Measurements from ENCODE around the gene MRPS14. TPM values are rescaled to one million over a fixed set of nuclear protein-coding genes. Genes with fewer than 3 reads are reported as not detected.

Gene MRPS14
- 14.7 TPM for total RNA-seq

DNA sequence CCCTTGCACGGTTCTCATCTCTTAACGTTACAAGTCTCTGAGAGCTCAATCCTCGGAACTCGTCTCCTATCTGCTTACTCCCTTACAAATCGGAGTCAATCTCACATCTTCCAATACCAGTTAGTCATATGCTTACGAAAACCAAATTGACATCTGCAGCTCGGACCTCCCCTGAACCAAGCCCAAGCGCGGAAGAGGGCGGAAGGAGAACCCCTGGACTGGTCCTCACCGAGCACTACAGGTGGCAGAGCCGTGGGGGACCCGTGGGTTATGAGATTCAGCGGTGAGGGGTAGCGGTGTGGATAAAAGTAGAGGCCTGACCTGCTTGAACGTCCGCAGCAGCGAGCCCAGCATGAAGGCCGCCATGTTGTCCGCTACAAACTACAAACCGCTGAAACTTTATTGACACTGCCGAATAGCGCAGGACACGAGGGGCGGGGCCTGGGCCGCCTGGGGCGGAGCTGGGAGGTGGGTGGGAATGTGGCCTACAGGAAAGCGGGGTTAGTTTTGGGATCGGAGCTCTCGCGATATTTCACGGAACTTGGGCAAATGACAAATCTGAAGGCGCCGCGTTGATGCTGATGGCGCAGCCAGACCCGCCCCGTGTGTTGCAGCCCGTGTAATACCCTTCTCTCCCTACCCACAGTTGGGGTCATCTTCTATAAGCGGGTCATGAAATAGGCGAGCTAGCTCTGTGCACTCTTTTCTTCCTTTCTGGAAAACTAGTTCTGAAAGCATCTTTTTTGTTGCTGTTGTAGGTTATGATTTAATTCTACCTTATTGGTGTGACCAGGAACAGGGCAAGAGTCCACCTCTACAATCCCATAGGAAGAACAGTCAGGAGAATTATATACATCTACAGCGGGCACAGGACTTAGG, at the start of gene MRPS14:
Gene MRPS14, minus strand, starts transcription at position 383 of the 879 bp plus-strand sequence. Its CDS starts 17 bp downstream, at position 366.
- intact Hi-C loops (cut with DNase I), result no loop called here
- peak within 1 kb of the TSS; percentile 64 to 82 for H3K4me3 ChIP-seq
- H3K36me3 ChIP-seq, result peaks cover 0 to 1% of the 10 kb centered on the region in 2 donors
- DNase-seq (ENCODE audit: extremely low spot score in 2 of 2), result peak in 1 of 2 donors; percentile 98
- no peaks in the 10 kb centered on the region for H3K27me3 ChIP-seq
- H3K9me3 ChIP-seq, result no peaks in the 10 kb centered on the region
- peak within 1 kb of the TSS; percentile 89 for H3K27ac ChIP-seq
- H3K4me1 ChIP-seq, result peaks cover 18% of the 10 kb centered on the region
- TF ChIP-seq, protein P1, sequence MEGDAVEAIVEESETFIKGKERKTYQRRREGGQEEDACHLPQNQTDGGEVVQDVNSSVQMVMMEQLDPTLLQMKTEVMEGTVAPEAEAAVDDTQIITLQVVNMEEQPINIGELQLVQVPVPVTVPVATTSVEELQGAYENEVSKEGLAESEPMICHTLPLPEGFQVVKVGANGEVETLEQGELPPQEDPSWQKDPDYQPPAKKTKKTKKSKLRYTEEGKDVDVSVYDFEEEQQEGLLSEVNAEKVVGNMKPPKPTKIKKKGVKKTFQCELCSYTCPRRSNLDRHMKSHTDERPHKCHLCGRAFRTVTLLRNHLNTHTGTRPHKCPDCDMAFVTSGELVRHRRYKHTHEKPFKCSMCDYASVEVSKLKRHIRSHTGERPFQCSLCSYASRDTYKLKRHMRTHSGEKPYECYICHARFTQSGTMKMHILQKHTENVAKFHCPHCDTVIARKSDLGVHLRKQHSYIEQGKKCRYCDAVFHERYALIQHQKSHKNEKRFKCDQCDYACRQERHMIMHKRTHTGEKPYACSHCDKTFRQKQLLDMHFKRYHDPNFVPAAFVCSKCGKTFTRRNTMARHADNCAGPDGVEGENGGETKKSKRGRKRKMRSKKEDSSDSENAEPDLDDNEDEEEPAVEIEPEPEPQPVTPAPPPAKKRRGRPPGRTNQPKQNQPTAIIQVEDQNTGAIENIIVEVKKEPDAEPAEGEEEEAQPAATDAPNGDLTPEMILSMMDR (IDR thresholded peaks at IDR 0.05), result no peak
- TF ChIP-seq POLR2AphosphoS5 (IDR thresholded peaks at IDR 0.05; ENCODE audit: insufficient read depth in 1 of 2, low read depth in 1 of 2), result peak; percentile 95
- peak; percentile 18 to 48 for TF ChIP-seq POLR2A (IDR thresholded peaks at IDR 0.05)

DNA sequence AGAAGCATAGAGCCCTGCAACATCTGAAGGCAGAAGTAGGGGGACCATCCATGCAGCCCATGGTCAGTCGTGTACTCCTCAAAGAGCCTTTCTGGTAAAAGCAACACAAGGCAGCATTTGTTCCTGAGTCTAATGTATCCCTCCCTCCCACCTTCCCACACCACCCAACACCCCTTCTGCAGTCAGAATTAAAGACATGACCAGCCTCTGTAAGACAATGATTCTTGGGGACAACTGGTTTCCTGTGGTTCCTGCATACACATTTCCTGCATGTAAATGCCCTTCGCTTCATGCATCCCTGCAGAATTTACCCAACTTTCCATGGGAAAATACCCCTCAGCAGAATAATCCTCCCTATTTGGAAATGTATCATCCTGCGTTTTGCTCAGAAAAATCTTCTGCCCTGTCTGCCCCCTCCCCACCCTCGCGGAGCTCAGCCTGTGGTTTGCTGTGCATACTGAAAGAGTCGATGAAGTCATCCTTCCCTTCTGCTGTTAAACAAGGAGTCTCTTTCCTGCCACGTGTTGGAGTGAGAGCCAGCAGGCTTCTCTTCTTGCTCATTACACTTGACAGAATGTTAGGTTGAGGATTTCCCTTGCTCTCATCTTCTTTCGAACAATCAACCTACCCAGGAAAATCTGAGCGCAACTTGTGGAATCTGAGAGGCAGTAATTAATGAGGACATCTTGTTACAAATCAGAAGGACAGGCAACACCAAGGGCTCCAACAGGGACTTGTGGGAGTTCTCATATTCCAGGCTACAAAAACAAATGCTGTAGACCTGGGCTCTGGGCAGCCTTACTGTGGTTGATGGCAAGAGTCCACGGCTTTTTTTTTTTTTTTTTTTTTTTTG, 49.1 kb upstream of the MRPS14 start:
- DNase-seq (ENCODE audit: extremely low spot score in 2 of 2), result no peak
- Histone ChIP-seq H3K4me3 (no peak overlapping the region), H3K36me3 (no peaks in the 10 kb centered on the region), H3K4me1 (peaks cover 16% of the 10 kb centered on the region), H3K27me3 (no peaks in the 10 kb centered on the region), H3K27ac (peak overlapping the region; percentile 67), H3K9me3 (no peaks in the 10 kb centered on the region)
- TF ChIP-seq POLR2A (IDR thresholded peaks at IDR 0.05), result no peak
- peak in 1 of 2 donors; percentile 45 for TF ChIP-seq POLR2AphosphoS5 (IDR thresholded peaks at IDR 0.05; ENCODE audit: insufficient read depth in 1 of 2, low read depth in 1 of 2)
- intact Hi-C loops (cut with DNase I), result no loop called here

DNA sequence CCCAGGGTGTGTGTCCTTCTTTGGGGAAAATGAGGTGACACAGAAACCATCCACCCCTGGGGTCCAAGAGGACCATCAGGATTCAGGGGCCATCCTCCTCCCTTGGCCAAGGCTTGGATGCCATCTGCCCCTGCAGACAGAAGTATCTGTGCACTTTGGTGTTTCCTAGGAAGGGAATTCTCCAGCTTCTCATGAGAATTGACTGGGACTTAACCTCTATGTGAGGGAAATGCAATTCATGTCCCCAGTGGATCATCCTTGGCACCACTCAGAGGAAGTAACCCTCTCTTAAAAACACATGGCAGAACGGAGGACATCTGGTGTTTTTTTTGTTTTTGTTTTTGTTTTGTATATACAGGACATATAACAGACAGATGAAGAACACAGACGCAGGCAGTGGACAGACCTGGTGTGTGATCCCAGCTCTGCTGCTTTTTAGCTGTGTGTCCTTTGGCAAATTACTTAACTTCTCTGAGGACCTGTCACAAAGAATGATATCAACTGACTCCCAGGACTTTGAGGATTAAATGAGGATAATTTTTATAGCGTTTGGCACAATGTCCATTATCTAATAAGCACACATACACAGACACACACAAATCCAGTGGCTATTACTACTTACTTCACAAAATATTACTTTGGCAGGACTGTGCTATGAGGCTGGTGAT, 48.2 kb upstream of the MRPS14 start:
- Histone ChIP-seq H3K9me3 (no peaks in the 10 kb centered on the region), H3K27me3 (no peaks in the 10 kb centered on the region), H3K27ac (peak overlapping the region; percentile 67), H3K4me3 (no peak overlapping the region), H3K4me1 (peaks cover 16% of the 10 kb centered on the region), H3K36me3 (no peaks in the 10 kb centered on the region)
- intact Hi-C loops (cut with DNase I), result no loop called here
- TF ChIP-seq POLR2A (IDR thresholded peaks at IDR 0.05), result no peak
- no peak for TF ChIP-seq POLR2AphosphoS5 (IDR thresholded peaks at IDR 0.05; ENCODE audit: insufficient read depth in 1 of 2, low read depth in 1 of 2)
- TF ChIP-seq, protein P1 (IDR thresholded peaks at IDR 0.05), result no peak
- no peak for DNase-seq (ENCODE audit: extremely low spot score in 2 of 2)

DNA sequence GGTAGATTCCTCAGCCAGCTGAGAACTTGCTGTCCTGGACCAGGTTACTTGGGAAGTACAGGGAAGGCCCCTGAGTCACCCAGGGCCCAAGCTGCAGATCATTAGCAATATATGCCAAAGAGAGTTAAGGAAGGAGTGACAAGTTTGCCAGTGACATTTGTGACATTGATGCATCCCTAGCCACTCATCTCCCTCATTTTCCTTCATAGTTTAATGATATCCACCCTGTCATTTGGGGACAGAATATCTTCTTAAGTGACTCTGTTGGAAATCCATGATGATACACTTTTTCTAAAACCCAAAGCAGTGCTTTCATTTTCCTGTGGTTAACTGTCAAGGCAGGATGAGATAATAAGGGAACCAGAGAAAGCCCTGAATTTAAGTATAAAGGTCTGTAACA, 47.6 kb upstream of the MRPS14 start:
- intact Hi-C loops (cut with DNase I), result no loop called here
- no peak for TF ChIP-seq POLR2A (IDR thresholded peaks at IDR 0.05)
- TF ChIP-seq, protein P1 (IDR thresholded peaks at IDR 0.05), result no peak
- no peak for TF ChIP-seq POLR2AphosphoS5 (IDR thresholded peaks at IDR 0.05; ENCODE audit: insufficient read depth in 1 of 2, low read depth in 1 of 2)
- Histone ChIP-seq H3K4me1 (peaks cover 16% of the 10 kb centered on the region), H3K36me3 (no peaks in the 10 kb centered on the region), H3K27me3 (no peaks in the 10 kb centered on the region), H3K9me3 (no peaks in the 10 kb centered on the region), H3K27ac (no peak overlapping the region), H3K4me3 (no peak overlapping the region)
- no peak for DNase-seq (ENCODE audit: extremely low spot score in 2 of 2)
